Gastroesophageal sphincter (tissue), 4 donors: ENCODE data around the gene RASSF5. TPM values are rescaled to one million over a fixed set of nuclear protein-coding genes. Genes with fewer than 3 reads are reported as not detected.

Source experiments
- ATAC-seq: fragments of 150-250 bp; one replicate; pipeline ENCODE4 v1.9.1; 2016; ENCODE audit warnings: mild to moderate bottlenecking, moderate library complexity
- H3K27ac ChIP-seq, 4 donors: fragments of 200-600 bp; sonication (generic) in 3 of 4; 1 replicate in 3 of 4; 2 replicates in 1 of 4; pipeline ENCODE4 v1.5.1; 2016 to 2019
- H3K27me3 ChIP-seq: fragments of 200-600 bp; sonication (generic); one replicate; pipeline ENCODE4 v1.5.1; 2019
- H3K36me3 ChIP-seq, 2 donors: fragments of 200-600 bp; sonication (generic); one replicate each; pipeline ENCODE4 v1.5.1; 2019; ENCODE audit warnings: control low read depth in 1 of 2
- H3K4me1 ChIP-seq, 3 donors: fragments of 200-600 bp; sonication (generic); 1 replicate in 2 of 3; 2 replicates in 1 of 3; pipeline ENCODE4 v1.5.1; 2016 to 2019; ENCODE audit warnings: control low read depth in 2 of 3
- H3K4me3 ChIP-seq, 2 donors: fragments of 200-600 bp; sonication (generic); one replicate each; pipeline ENCODE4 v1.5.1; 2019; ENCODE audit warnings: mild to moderate bottlenecking in 1 of 2, moderate library complexity in 1 of 2
- H3K9me3 ChIP-seq, 3 donors: fragments of 200-600 bp; sonication (generic); one replicate each; pipeline ENCODE4 v1.5.1; 2017 to 2019; ENCODE audit warnings: control low read depth in 2 of 3
- CTCF ChIP-seq, 4 experiments: fragments of 200-600 bp in 2 of 4; fragments of 450-650 bp in 2 of 4; sonication (generic) in 1 of 4; IDR thresholded peaks; one replicate each; pipeline ENCODE4 v1.5.1; 2017 to 2019; ENCODE audit warnings: antibody characterized with exemption in 4 of 4, mild to moderate bottlenecking in 2 of 4, moderate library complexity in 2 of 4
- EP300 ChIP-seq: sonication (generic); formaldehyde crosslinking; IDR thresholded peaks from one replicate; pipeline ENCODE4 v1.6.1; 2017; ENCODE audit warnings: antibody characterized with exemption, mild to moderate bottlenecking
- POLR2A ChIP-seq, 2 donors: fragments of 450-650 bp; IDR thresholded peaks; one replicate each; pipeline ENCODE4 v1.6.1; 2017; ENCODE audit warnings: antibody characterized with exemption in 2 of 2, mild to moderate bottlenecking in 2 of 2, moderate library complexity in 1 of 2
- POLR2AphosphoS5 ChIP-seq: sonication (generic); formaldehyde crosslinking; IDR thresholded peaks from one replicate; pipeline ENCODE4 v1.6.1; 2017; ENCODE audit warnings: antibody characterized with exemption
- WGBS, 2 donors: methylation state at CpG; one replicate each; pipeline ENCODE4 v1.1.5; 2018; ENCODE audit warnings: low coverage in 1 of 2; 5-methylcytosine and 5-hydroxymethylcytosine counted together
- total RNA-seq, 4 donors: library from RNA; depleted of rRNA; stranded (reverse); fragments of >200 nt; gene quantifications; one replicate each; pipeline ENCODE4 v1.1.0, GENCODE V29; 2016

The RASSF5 gene
- total RNA-seq, 4 donors from 2014 or later = 6.2 to 23.3 (median 8.5) TPM

GRCh38 chr1:206537141-206537540 is 29.8 kb downstream of the RASSF5 start:
- no peaks in the 10 kb centered on the region for H3K9me3 ChIP-seq
- H3K4me3 ChIP-seq = no peak overlapping the region
- WGBS, 2 donors = 78 to 93% methylated on average over 2 of the region's 4 CpGs
- H3K27ac ChIP-seq = no peak overlapping the region
- no peaks in the 10 kb centered on the region for H3K27me3 ChIP-seq
- no peaks in the 10 kb centered on the region for H3K36me3 ChIP-seq
- TF ChIP-seq CTCF (IDR thresholded peaks at IDR 0.05) = no peak
- TF ChIP-seq EP300 = no peak
- no peak for TF ChIP-seq POLR2AphosphoS5
- TF ChIP-seq POLR2A (IDR thresholded peaks at IDR 0.05) = no peak
- peaks cover 0 to 14% (median 5%) of the 10 kb centered on the region in 3 donors for H3K4me1 ChIP-seq
- ATAC-seq = no peak

GRCh38 chr1:206538086-206538770 is 30.9 kb downstream of the RASSF5 start:
- no peaks in the 10 kb centered on the region for H3K9me3 ChIP-seq
- no peaks in the 10 kb centered on the region for H3K27me3 ChIP-seq
- ATAC-seq = no peak
- WGBS, 2 donors = 100% methylated on average over 1 of the region's 6 CpGs
- peaks cover 0 to 14% (median 5%) of the 10 kb centered on the region in 3 donors for H3K4me1 ChIP-seq
- no peak overlapping the region for H3K4me3 ChIP-seq
- H3K36me3 ChIP-seq = no peaks in the 10 kb centered on the region
- no peak overlapping the region for H3K27ac ChIP-seq
- TF ChIP-seq EP300 (no peak), CTCF (IDR thresholded peaks at IDR 0.05) (no peak), POLR2AphosphoS5 (no peak), POLR2A (IDR thresholded peaks at IDR 0.05) (no peak)

GRCh38 chr1:206538901-206539640 is 31.7 kb downstream of the RASSF5 start:
- H3K27ac ChIP-seq = no peak overlapping the region
- ATAC-seq = no peak
- 78 to 81% methylated on average over 9 to 10 of the region's 10 CpGs for whole genome bisulfite sequencing, 2 donors

GRCh38 chr1:206540044-206540780 is 32.9 kb downstream of the RASSF5 start:
- peak overlapping the region in 3 of 4 donors; percentile 5 to 46 (median 16) for H3K27ac ChIP-seq
- peaks cover 0 to 21% (median 5%) of the 10 kb centered on the region in 3 donors for H3K4me1 ChIP-seq
- no peaks in the 10 kb centered on the region for H3K27me3 ChIP-seq
- WGBS, 2 donors = 51 to 69% methylated on average over 6 of the region's 8 CpGs
- H3K36me3 ChIP-seq = no peaks in the 10 kb centered on the region
- TF ChIP-seq EP300 = no peak
- no peak for TF ChIP-seq CTCF (IDR thresholded peaks at IDR 0.05)
- no peak for TF ChIP-seq POLR2A (IDR thresholded peaks at IDR 0.05)
- TF ChIP-seq POLR2AphosphoS5 = no peak
- peak; percentile 56 for ATAC-seq
- no peak overlapping the region for H3K4me3 ChIP-seq
- H3K9me3 ChIP-seq = no peaks in the 10 kb centered on the region

More at GRCh38 chr1:206538901-206539640, 31.7 kb downstream of the RASSF5 start:
- Histone ChIP-seq H3K9me3 (no peaks in the 10 kb centered on the region), H3K4me3 (no peak overlapping the region), H3K36me3 (no peaks in the 10 kb centered on the region), H3K27me3 (no peaks in the 10 kb centered on the region), H3K4me1 (peaks cover 0 to 14% (median 5%) of the 10 kb centered on the region in 3 donors)
- no peak for TF ChIP-seq POLR2AphosphoS5
- TF ChIP-seq EP300 = no peak
- TF ChIP-seq POLR2A (IDR thresholded peaks at IDR 0.05) = no peak
- no peak for TF ChIP-seq CTCF (IDR thresholded peaks at IDR 0.05)
